GM23338 (cell line): Measurements from ENCODE around the gene LPIN1. TPM values are rescaled to one million over a fixed set of nuclear protein-coding genes. Genes with fewer than 3 reads are reported as not detected.

Source experiments
- ATAC-seq: fragments of 200-7000 bp; cut with Tn5 transposase; 3 replicates; pipeline ENCODE4 v1.9.1; 2020
- DNase-seq: peaks from one replicate; pipeline ENCODE4 v3.0.0-alpha.2; 2015; ENCODE audit warnings: low spot score
- H2AFZ ChIP-seq: fragments of 200-600 bp; sonication (generic); 2 replicates; pipeline ENCODE4 v1.8.0; 2016; ENCODE audit warnings: antibody characterized with exemption, mild to moderate bottlenecking, moderate library complexity
- H3F3A ChIP-seq: fragments of 200-600 bp; sonication (generic); replicated peaks from 2 replicates; pipeline ENCODE4 v1.8.0; 2017; ENCODE audit warnings: antibody characterized with exemption, mixed run types, low read depth
- H3K27ac ChIP-seq: fragments of 200-600 bp; sonication (generic); 2 replicates; pipeline ENCODE4 v1.6.1; 2016; ENCODE audit warnings: low read depth
- H3K27me3 ChIP-seq: fragments of 200-600 bp; sonication (generic); 2 replicates; pipeline ENCODE4 v1.8.0; 2016; ENCODE audit warnings: mild to moderate bottlenecking, mixed run types, moderate library complexity; ENCODE audit not compliant: insufficient read depth
- H3K36me3 ChIP-seq: fragments of 200-600 bp; sonication (generic); 2 replicates; pipeline ENCODE4 v1.8.0; 2016; ENCODE audit warnings: mild to moderate bottlenecking; ENCODE audit not compliant: insufficient read depth
- H3K4me1 ChIP-seq: fragments of 200-600 bp; sonication (generic); 2 replicates; pipeline ENCODE4 v1.8.0; 2016; ENCODE audit warnings: mild to moderate bottlenecking, moderate library complexity; ENCODE audit not compliant: insufficient read depth
- H3K4me2 ChIP-seq: fragments of 200-600 bp; sonication (generic); 2 replicates; pipeline ENCODE4 v1.7.1; 2017; ENCODE audit warnings: mixed run types
- H3K4me3 ChIP-seq: fragments of 200-600 bp; sonication (generic); 2 replicates; pipeline ENCODE4 v1.6.1; 2016; ENCODE audit warnings: mixed run types
- H3K79me2 ChIP-seq: fragments of 200-600 bp; sonication (generic); replicated peaks from 2 replicates; pipeline ENCODE4 v1.8.0; 2017; ENCODE audit warnings: mild to moderate bottlenecking; ENCODE audit not compliant: insufficient read depth
- H3K9me2 ChIP-seq: fragments of 200-600 bp; sonication (generic); 2 replicates; pipeline ENCODE4 v1.8.0; 2017; ENCODE audit not compliant: insufficient read depth
- H4K20me1 ChIP-seq: fragments of 200-600 bp; sonication (generic); replicated peaks from 2 replicates; pipeline ENCODE4 v1.8.0; 2017; ENCODE audit warnings: mild to moderate bottlenecking; ENCODE audit not compliant: insufficient read depth
- H3K27ac Mint-ChIP-seq: 2 replicates; pipeline ENCODE4 v1.8.0; 2020; ENCODE audit warnings: inconsistent platforms, mild to moderate bottlenecking, moderate library complexity, mixed read lengths
- H3K27me3 Mint-ChIP-seq: 3 replicates; pipeline ENCODE4 v1.8.0; 2022; ENCODE audit warnings: low read depth, mild to moderate bottlenecking, moderate library complexity, mixed read lengths, inconsistent platforms; ENCODE audit not compliant: insufficient read depth, poor library complexity
- H3K36me3 Mint-ChIP-seq: 3 replicates; pipeline ENCODE4 v1.8.0; 2021; ENCODE audit warnings: low read depth, mild to moderate bottlenecking, inconsistent platforms, moderate library complexity, mixed read lengths
- H3K4me1 Mint-ChIP-seq: 3 replicates; pipeline ENCODE4 v1.8.0; 2020; ENCODE audit warnings: mild to moderate bottlenecking, inconsistent platforms, mixed read lengths
- H3K4me3 Mint-ChIP-seq: 3 replicates; pipeline ENCODE4 v1.8.0; 2021; ENCODE audit warnings: moderate library complexity, mild to moderate bottlenecking, inconsistent platforms, mixed read lengths
- H3K9me3 Mint-ChIP-seq: 3 replicates; pipeline ENCODE4 v1.8.0; 2020; ENCODE audit warnings: moderate library complexity, mild to moderate bottlenecking, inconsistent platforms, mixed read lengths
- CREB1 ChIP-seq: fragments of 250-450 bp; sonication (Bioruptor Pico); IDR thresholded peaks from 2 replicates; pipeline ENCODE4 v1.5.0; 2020; ENCODE audit warnings: low read depth, mild to moderate bottlenecking, moderate library complexity
- CTCF ChIP-seq, 2 experiments: fragments of 200-600 bp in 1 of 2; sonication (generic) in 1 of 2; conservative IDR thresholded peaks; 2 replicates each; pipeline versions ENCODE4 v1.5.1 to v1.6.1; 2016 to 2017; ENCODE audit warnings: antibody characterized with exemption in 2 of 2, low read depth in 2 of 2, mild to moderate bottlenecking in 2 of 2, moderate library complexity in 1 of 2
- EZH2phosphoT487 ChIP-seq: fragments of 200-600 bp; sonication (generic); IDR thresholded peaks from one replicate; pipeline ENCODE4 v1.8.1; 2018; ENCODE audit warnings: antibody characterized with exemption; ENCODE audit not compliant: unreplicated experiment
- JUNB ChIP-seq: IDR thresholded peaks from one replicate; pipeline ENCODE4 v1.6.1; 2016; ENCODE audit warnings: antibody characterized with exemption; ENCODE audit not compliant: unreplicated experiment
- NANOG ChIP-seq: IDR thresholded peaks from 2 replicates; pipeline ENCODE4 v1.6.1; 2016; ENCODE audit warnings: antibody characterized with exemption, borderline replicate concordance
- STAT1 ChIP-seq: IDR thresholded peaks from one replicate; pipeline ENCODE4 v1.6.1; 2016; ENCODE audit warnings: antibody characterized with exemption; ENCODE audit not compliant: unreplicated experiment
- ZNF114 ChIP-seq: fragments of 250-450 bp; sonication (Bioruptor Pico); IDR thresholded peaks from 2 replicates; pipeline ENCODE4 v1.5.0; 2020; ENCODE audit warnings: mild to moderate bottlenecking, moderate library complexity
- ZNF331 ChIP-seq: fragments of 250-450 bp; sonication (Bioruptor Pico); IDR thresholded peaks from 2 replicates; pipeline ENCODE4 v1.5.0; 2020; ENCODE audit warnings: low read depth, mild to moderate bottlenecking, moderate library complexity
- polyA plus RNA-seq: library from polyadenylated mRNA; unstranded; fragments of >200 nt; fragmentation: Nextera tagmentation; extraction: Ambion mirVana; gene quantifications from 2 replicates; pipeline ENCODE4 v1.2.1, GENCODE V29; 2016
- total RNA-seq: library from RNA; depleted of rRNA; stranded (reverse); fragments of >200 nt; shearing (Covaris generic); gene quantifications from 2 replicates; pipeline ENCODE4 v1.2.3, GENCODE V29; 2014
- TF ChIP-seq, protein P1 (sequence below): fragments of 250-450 bp; sonication (Bioruptor Pico); IDR thresholded peaks from 2 replicates; pipeline ENCODE4 v1.5.0; 2020; ENCODE audit warnings: mild to moderate bottlenecking, moderate library complexity

Gene LPIN1
- total and polyA plus RNA-seq, 2 experiments from 2014 or later: 4.4 to 9.5 TPM

DNA sequence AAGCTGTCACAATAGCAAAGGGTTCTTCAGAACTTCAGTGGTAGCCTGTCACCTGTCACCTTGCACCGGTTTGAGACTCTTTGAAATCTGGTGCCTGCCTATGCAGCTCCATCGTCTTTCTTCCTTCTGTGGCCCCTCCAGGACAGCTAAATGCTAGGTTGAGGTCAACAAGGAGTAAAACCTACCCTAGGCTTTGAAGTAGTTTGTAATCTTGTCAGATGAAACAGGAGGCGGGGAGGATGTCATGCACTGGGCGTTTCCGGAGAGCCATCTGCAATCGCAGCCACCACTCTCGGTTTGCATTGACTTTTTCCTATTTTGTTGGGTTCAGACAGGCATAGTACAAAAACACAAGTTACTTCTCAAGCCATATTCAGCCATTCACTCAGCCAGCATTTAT, 116.7 kb downstream of the LPIN1 start (continued):
- TF ChIP-seq, protein P1, sequence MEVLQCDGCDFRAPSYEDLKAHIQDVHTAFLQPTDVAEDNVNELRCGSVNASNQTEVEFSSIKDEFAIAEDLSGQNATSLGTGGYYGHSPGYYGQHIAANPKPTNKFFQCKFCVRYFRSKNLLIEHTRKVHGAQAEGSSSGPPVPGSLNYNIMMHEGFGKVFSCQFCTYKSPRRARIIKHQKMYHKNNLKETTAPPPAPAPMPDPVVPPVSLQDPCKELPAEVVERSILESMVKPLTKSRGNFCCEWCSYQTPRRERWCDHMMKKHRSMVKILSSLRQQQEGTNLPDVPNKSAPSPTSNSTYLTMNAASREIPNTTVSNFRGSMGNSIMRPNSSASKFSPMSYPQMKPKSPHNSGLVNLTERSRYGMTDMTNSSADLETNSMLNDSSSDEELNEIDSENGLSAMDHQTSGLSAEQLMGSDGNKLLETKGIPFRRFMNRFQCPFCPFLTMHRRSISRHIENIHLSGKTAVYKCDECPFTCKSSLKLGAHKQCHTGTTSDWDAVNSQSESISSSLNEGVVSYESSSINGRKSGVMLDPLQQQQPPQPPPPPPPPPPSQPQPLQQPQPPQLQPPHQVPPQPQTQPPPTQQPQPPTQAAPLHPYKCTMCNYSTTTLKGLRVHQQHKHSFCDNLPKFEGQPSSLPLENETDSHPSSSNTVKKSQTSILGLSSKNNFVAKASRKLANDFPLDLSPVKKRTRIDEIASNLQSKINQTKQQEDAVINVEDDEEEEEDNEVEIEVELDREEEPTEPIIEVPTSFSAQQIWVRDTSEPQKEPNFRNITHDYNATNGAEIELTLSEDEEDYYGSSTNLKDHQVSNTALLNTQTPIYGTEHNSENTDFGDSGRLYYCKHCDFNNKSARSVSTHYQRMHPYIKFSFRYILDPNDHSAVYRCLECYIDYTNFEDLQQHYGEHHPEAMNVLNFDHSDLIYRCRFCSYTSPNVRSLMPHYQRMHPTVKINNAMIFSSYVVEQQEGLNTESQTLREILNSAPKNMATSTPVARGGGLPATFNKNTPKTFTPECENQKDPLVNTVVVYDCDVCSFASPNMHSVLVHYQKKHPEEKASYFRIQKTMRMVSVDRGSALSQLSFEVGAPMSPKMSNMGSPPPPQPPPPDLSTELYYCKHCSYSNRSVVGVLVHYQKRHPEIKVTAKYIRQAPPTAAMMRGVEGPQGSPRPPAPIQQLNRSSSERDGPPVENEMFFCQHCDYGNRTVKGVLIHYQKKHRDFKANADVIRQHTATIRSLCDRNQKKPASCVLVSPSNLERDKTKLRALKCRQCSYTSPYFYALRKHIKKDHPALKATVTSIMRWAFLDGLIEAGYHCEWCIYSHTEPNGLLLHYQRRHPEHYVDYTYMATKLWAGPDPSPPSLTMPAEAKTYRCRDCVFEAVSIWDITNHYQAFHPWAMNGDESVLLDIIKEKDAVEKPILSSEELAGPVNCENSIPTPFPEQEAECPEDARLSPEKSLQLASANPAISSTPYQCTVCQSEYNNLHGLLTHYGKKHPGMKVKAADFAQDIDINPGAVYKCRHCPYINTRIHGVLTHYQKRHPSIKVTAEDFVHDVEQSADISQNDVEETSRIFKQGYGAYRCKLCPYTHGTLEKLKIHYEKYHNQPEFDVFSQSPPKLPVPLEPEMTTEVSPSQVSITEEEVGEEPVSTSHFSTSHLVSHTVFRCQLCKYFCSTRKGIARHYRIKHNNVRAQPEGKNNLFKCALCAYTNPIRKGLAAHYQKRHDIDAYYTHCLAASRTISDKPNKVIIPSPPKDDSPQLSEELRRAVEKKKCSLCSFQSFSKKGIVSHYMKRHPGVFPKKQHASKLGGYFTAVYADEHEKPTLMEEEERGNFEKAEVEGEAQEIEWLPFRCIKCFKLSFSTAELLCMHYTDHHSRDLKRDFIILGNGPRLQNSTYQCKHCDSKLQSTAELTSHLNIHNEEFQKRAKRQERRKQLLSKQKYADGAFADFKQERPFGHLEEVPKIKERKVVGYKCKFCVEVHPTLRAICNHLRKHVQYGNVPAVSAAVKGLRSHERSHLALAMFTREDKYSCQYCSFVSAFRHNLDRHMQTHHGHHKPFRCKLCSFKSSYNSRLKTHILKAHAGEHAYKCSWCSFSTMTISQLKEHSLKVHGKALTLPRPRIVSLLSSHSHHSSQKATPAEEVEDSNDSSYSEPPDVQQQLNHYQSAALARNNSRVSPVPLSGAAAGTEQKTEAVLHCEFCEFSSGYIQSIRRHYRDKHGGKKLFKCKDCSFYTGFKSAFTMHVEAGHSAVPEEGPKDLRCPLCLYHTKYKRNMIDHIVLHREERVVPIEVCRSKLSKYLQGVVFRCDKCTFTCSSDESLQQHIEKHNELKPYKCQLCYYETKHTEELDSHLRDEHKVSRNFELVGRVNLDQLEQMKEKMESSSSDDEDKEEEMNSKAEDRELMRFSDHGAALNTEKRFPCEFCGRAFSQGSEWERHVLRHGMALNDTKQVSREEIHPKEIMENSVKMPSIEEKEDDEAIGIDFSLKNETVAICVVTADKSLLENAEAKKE (CRISPR knock-in tag): no peak
- no peak for TF ChIP-seq JUNB
- no peak for TF ChIP-seq STAT1
- TF ChIP-seq NANOG: no peak
- TF ChIP-seq CREB1 (CRISPR knock-in tag): no peak

DNA sequence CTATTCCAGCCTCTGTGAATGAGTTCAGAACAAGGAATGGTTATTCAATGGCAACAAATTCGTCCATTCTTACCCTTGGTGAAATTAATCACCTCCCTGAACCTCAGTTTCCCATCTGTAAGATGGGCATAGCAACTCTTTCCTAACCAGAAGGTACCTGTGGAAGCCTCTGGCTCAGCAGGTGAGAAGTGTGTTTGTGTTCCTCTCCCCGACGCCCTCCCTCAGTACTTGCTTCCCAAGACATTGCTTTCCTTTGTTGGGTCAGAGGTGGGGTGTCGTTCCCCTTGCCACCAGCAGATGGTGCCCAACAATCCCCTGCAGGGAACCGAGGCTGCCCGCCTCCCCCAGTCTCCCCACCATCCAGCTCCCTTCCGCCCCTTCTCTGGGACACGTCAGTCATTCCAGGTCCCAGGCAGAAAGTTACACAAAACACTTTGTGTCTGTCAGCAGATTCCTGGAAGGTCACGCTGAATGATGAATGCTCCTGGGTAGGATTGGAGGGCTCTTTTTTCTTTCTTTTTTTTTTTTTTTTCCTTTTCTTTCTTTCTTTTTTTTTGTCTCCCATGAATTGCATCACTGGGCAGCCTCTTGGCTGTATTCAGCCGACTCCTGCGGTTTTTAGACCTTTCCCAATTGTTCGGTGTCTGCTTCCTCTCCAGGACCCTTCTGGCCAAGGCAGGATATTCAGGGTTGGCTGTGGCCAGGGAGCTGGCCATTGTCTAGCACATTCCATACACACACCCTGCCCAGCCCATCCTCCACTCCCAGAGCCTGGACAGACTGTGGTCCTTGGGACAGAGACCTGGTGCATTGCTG, 117.3 kb downstream of the LPIN1 start:
- TF ChIP-seq NANOG: no peak
- TF ChIP-seq STAT1: no peak
- peak; percentile 93 for TF ChIP-seq CTCF (conservative IDR thresholded peaks at IDR 0.05; ENCODE audit: low read depth in 2 of 2)
- TF ChIP-seq EZH2phosphoT487: no peak
- no peak for TF ChIP-seq ZNF114
- no peak for TF ChIP-seq ZNF331 (CRISPR knock-in tag)
- TF ChIP-seq CREB1 (CRISPR knock-in tag): 0 out of 2 replicates have a peak, but pooled peaks have one; percentile 39
- H4K20me1 ChIP-seq: no peaks in the 10 kb centered on the region
- 0 out of 2 replicates have a peak, but pooled peaks cover under 1% of the 10 kb centered on the region for H3K36me3 ChIP-seq
- Mint-ChIP-seq H3K4me1 (peaks cover 13% of the 10 kb centered on the region), H3K27me3 (peaks cover 2% of the 10 kb centered on the region), H3K9me3 (peaks cover 24% of the 10 kb centered on the region), H3K36me3 (peaks cover 22% of the 10 kb centered on the region), H3K27ac (peak overlapping the region; percentile 78; the same call in 1 of the 2 replicates), H3K4me3 (no peak overlapping the region)
- no peaks in the 10 kb centered on the region for H3K27me3 ChIP-seq
- H3F3A ChIP-seq: no peaks in the 10 kb centered on the region
- ATAC-seq (peak; percentile 97), DNase-seq (peak; percentile 86)
- H3K4me1 ChIP-seq: peaks cover 6% of the 10 kb centered on the region
- H3K4me3 ChIP-seq: no peak overlapping the region
- 0 out of 2 replicates have a peak overlapping the region, but pooled peaks have one; percentile 44 for H3K4me2 ChIP-seq
- no peaks in the 10 kb centered on the region for H3K9me2 ChIP-seq
- no peaks in the 10 kb centered on the region for H3K79me2 ChIP-seq
- H3K27ac ChIP-seq: no peak overlapping the region
- peak overlapping the region; percentile 38; the same call in 1 of the 2 replicates for H2AFZ ChIP-seq
